Measurements from ENCODE around the gene RDX. TPM values are rescaled to one million over a fixed set of nuclear protein-coding genes. Genes with fewer than 3 reads are reported as not detected.

The RDX gene
- total and polyA plus RNA-seq, 9 of the 15 experiments (the other 6 are each of a cell fraction or from before 2014, with no cell fraction given), result 35.6 to 62.1 (median 54.3) TPM

DNA sequence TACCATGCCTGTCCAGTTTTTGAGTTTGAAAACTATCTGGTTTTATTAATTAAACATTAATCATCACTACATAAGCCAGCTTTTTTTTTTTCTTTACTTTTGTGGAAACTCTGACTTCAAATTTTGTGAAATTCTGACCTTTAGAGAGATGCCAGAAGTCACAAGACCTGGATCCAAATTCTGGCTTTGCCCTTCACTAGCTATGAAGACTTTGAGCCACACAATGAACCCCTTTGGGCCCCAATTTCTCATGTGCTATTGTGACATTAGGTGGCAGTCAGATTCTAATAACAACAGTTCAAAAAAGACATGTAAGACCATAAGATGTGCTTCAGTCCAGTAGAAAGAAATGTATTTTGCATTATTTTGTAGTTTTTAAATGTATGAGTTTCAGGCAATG is 142.9 kb downstream of the RDX start:
- Histone ChIP-seq H3K9me3 (replicated peaks; ENCODE audit: control insufficient read depth, insufficient read depth, low read depth, low read length) (no peaks in the 10 kb centered on the region), H2AFZ (ENCODE audit: low read depth, low read length) (no peak overlapping the region), H4K20me1 (replicated peaks; ENCODE audit: control insufficient read depth, insufficient read depth, low read length) (no peaks in the 10 kb centered on the region), H3K4me2 (ENCODE audit: insufficient read depth, low read length) (no peak overlapping the region), H3K27ac (ENCODE audit: extremely low read depth, low read depth, low read length) (no peak overlapping the region), H3K9me1 (ENCODE audit: control insufficient read depth, insufficient read depth, low read length) (no peaks in the 10 kb centered on the region), H3K27me3 (ENCODE audit: control insufficient read depth in 2 of 2, insufficient read depth in 2 of 2, low read length in 2 of 2) (no peaks in the 10 kb centered on the region), H3K9ac (ENCODE audit: insufficient read depth in 1 of 2, low read depth in 2 of 2, low read length in 2 of 2) (no peak overlapping the region), H3K36me3 (ENCODE audit: control insufficient read depth, insufficient read depth, low read length) (no peaks in the 10 kb centered on the region), H3K4me3 (no peak overlapping the region), H3K79me2 (ENCODE audit: control insufficient read depth, insufficient read depth, low read length) (0 out of 3 replicates have a peak, but pooled peaks cover 2% of the 10 kb centered on the region), H3K4me1 (replicated peaks in 1 of 2; ENCODE audit: control insufficient read depth in 2 of 2, insufficient read depth in 2 of 2, low read length in 2 of 2) (peaks cover 0 to 4% of the 10 kb centered on the region in 2 experiments; a peak in 3 of 5 replicates)
- DNase-seq (ENCODE audit: extremely low read depth in 1 of 4, low spot score in 3 of 4), result no peak
- no peak for ATAC-seq
- no peak for FAIRE-seq
- POLR2A ChIA-PET, result interaction anchor here (0.7 kb wide), 1 partner anchor 11 kb away, joined by 3 read pairs; no protein-coding TSS in a partner anchor
- TF ChIP-seq, protein P1, sequence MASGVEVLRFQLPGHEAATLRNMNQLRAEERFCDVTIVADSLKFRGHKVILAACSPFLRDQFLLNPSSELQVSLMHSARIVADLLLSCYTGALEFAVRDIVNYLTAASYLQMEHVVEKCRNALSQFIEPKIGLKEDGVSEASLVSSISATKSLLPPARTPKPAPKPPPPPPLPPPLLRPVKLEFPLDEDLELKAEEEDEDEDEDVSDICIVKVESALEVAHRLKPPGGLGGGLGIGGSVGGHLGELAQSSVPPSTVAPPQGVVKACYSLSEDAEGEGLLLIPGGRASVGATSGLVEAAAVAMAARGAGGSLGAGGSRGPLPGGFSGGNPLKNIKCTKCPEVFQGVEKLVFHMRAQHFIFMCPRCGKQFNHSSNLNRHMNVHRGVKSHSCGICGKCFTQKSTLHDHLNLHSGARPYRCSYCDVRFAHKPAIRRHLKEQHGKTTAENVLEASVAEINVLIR (CRISPR knock-in tag; IDR thresholded peaks at IDR 0.05), result no peak
- TF ChIP-seq CREM (IDR thresholded peaks at IDR 0.05; ENCODE audit: low read depth), result no peak
- TF ChIP-seq, protein P2, sequence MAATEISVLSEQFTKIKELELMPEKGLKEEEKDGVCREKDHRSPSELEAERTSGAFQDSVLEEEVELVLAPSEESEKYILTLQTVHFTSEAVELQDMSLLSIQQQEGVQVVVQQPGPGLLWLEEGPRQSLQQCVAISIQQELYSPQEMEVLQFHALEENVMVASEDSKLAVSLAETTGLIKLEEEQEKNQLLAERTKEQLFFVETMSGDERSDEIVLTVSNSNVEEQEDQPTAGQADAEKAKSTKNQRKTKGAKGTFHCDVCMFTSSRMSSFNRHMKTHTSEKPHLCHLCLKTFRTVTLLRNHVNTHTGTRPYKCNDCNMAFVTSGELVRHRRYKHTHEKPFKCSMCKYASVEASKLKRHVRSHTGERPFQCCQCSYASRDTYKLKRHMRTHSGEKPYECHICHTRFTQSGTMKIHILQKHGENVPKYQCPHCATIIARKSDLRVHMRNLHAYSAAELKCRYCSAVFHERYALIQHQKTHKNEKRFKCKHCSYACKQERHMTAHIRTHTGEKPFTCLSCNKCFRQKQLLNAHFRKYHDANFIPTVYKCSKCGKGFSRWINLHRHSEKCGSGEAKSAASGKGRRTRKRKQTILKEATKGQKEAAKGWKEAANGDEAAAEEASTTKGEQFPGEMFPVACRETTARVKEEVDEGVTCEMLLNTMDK (IDR thresholded peaks at IDR 0.05; ENCODE audit: borderline replicate concordance, insufficient read depth, low read depth, low read length, poor library complexity, severe bottlenecking), result no peak
- no peak for TF ChIP-seq CHCHD3 (CRISPR knock-in tag; IDR thresholded peaks at IDR 0.05)
- TF ChIP-seq ARID2 (IDR thresholded peaks at IDR 0.05), result no peak
- intact Hi-C loops (cut with micrococcal nuclease), result no loop called here
- in situ Hi-C loops (cut with MboI), result no loop called here
- no TSS peak for BruUV-seq (replicated peaks)
- CTCF ChIA-PET (ENCODE audit: low intra/inter-chr PET ratio), result no interaction called here

All from K562 (cell line).